ENCODE data around the gene CST4.

CST4 gene

DNA sequence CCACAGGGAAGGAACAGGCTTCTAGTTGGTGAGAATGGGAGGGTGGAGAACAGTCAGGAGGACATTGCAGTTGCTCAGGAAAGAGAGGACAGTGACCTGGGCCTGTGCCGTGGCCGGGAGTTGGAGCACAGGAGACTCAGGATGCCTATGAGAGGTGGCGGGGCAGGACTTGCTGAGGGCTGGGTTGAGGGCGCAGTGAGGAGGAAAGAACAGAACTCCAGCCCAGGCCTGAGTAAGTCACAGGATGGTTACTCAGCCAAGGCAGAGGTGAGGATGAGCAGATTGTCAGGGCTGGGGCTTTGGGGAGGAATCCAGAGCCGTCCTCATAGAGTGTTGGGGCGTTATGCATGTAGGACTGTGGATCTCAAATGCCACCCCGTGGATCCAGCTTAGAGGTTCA, 21.2 kb downstream of the CST4 start (continued):
- TF ChIP-seq ARNTL (CRISPR knock-in tag; IDR thresholded peaks at IDR 0.05; ENCODE audit: borderline replicate concordance, low read depth): no peak

DNA sequence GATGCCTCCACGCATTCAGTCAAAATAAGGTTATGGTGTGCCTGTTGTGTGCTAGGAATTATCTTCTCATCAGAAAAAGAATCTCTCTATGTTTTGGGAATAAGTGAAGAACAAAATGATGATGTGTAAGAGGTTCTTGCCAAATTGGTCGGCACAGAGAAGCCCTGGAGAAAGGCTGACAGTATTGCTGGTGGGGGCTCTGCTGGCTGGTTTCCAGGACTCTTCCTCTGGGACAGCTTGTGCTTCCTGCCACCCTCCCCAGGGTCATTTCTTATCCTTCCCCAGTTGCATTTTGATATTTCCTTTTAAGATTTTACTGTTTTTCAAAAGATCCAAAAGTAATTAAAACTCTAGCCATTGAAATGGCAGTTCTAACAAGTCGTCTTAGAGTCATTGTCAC, 22.1 kb downstream of the CST4 start:
- ATAC-seq: no peak
- TF ChIP-seq ARNTL (CRISPR knock-in tag; IDR thresholded peaks at IDR 0.05; ENCODE audit: borderline replicate concordance, low read depth) (no peak), OSR1 (CRISPR knock-in tag; IDR thresholded peaks at IDR 0.05) (no peak), TCF4 (CRISPR knock-in tag; IDR thresholded peaks at IDR 0.05; ENCODE audit: borderline replicate concordance) (no peak), PPARA (CRISPR knock-in tag; IDR thresholded peaks at IDR 0.05; ENCODE audit: borderline replicate concordance) (no peak), CSDC2 (CRISPR knock-in tag; IDR thresholded peaks at IDR 0.05) (no peak), ZFP30 (CRISPR knock-in tag; IDR thresholded peaks at IDR 0.05) (no peak), ISL1 (CRISPR knock-in tag; IDR thresholded peaks at IDR 0.05) (no peak), SNAI2 (CRISPR knock-in tag; IDR thresholded peaks at IDR 0.05) (no peak), ZNF565 (CRISPR knock-in tag; conservative IDR thresholded peaks at IDR 0.05; ENCODE audit: low read depth) (no peak), RARB (CRISPR knock-in tag; IDR thresholded peaks at IDR 0.05) (no peak), ZNF70 (CRISPR knock-in tag; IDR thresholded peaks at IDR 0.05) (no peak), GLIS3 (CRISPR knock-in tag; IDR thresholded peaks at IDR 0.05) (no peak), BACH2 (CRISPR knock-in tag; IDR thresholded peaks at IDR 0.05; ENCODE audit: borderline replicate concordance) (no peak), ZNF8 (CRISPR knock-in tag; IDR thresholded peaks at IDR 0.05) (no peak), ZC3H10 (CRISPR knock-in tag; IDR thresholded peaks at IDR 0.05) (no peak)
- TF ChIP-seq, protein P1, sequence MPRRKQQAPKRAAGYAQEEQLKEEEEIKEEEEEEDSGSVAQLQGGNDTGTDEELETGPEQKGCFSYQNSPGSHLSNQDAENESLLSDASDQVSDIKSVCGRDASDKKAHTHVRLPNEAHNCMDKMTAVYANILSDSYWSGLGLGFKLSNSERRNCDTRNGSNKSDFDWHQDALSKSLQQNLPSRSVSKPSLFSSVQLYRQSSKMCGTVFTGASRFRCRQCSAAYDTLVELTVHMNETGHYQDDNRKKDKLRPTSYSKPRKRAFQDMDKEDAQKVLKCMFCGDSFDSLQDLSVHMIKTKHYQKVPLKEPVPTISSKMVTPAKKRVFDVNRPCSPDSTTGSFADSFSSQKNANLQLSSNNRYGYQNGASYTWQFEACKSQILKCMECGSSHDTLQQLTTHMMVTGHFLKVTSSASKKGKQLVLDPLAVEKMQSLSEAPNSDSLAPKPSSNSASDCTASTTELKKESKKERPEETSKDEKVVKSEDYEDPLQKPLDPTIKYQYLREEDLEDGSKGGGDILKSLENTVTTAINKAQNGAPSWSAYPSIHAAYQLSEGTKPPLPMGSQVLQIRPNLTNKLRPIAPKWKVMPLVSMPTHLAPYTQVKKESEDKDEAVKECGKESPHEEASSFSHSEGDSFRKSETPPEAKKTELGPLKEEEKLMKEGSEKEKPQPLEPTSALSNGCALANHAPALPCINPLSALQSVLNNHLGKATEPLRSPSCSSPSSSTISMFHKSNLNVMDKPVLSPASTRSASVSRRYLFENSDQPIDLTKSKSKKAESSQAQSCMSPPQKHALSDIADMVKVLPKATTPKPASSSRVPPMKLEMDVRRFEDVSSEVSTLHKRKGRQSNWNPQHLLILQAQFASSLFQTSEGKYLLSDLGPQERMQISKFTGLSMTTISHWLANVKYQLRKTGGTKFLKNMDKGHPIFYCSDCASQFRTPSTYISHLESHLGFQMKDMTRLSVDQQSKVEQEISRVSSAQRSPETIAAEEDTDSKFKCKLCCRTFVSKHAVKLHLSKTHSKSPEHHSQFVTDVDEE (CRISPR knock-in tag; IDR thresholded peaks at IDR 0.05): no peak
- TF ChIP-seq, protein P2, sequence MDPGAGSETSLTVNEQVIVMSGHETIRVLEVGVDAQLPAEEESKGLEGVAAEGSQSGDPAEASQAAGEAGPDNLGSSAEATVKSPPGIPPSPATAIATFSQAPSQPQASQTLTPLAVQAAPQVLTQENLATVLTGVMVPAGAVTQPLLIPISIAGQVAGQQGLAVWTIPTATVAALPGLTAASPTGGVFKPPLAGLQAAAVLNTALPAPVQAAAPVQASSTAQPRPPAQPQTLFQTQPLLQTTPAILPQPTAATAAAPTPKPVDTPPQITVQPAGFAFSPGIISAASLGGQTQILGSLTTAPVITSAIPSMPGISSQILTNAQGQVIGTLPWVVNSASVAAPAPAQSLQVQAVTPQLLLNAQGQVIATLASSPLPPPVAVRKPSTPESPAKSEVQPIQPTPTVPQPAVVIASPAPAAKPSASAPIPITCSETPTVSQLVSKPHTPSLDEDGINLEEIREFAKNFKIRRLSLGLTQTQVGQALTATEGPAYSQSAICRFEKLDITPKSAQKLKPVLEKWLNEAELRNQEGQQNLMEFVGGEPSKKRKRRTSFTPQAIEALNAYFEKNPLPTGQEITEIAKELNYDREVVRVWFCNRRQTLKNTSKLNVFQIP (CRISPR knock-in tag; IDR thresholded peaks at IDR 0.05; ENCODE audit: borderline replicate concordance, low read depth): no peak
- TF ChIP-seq, protein P3, sequence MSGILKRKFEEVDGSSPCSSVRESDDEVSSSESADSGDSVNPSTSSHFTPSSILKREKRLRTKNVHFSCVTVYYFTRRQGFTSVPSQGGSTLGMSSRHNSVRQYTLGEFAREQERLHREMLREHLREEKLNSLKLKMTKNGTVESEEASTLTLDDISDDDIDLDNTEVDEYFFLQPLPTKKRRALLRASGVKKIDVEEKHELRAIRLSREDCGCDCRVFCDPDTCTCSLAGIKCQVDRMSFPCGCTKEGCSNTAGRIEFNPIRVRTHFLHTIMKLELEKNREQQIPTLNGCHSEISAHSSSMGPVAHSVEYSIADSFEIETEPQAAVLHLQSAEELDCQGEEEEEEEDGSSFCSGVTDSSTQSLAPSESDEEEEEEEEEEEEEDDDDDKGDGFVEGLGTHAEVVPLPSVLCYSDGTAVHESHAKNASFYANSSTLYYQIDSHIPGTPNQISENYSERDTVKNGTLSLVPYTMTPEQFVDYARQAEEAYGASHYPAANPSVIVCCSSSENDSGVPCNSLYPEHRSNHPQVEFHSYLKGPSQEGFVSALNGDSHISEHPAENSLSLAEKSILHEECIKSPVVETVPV (CRISPR knock-in tag; IDR thresholded peaks at IDR 0.05): no peak
- TF ChIP-seq, protein P4, sequence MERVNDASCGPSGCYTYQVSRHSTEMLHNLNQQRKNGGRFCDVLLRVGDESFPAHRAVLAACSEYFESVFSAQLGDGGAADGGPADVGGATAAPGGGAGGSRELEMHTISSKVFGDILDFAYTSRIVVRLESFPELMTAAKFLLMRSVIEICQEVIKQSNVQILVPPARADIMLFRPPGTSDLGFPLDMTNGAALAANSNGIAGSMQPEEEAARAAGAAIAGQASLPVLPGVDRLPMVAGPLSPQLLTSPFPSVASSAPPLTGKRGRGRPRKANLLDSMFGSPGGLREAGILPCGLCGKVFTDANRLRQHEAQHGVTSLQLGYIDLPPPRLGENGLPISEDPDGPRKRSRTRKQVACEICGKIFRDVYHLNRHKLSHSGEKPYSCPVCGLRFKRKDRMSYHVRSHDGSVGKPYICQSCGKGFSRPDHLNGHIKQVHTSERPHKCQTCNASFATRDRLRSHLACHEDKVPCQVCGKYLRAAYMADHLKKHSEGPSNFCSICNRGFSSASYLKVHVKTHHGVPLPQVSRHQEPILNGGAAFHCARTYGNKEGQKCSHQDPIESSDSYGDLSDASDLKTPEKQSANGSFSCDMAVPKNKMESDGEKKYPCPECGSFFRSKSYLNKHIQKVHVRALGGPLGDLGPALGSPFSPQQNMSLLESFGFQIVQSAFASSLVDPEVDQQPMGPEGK (CRISPR knock-in tag; IDR thresholded peaks at IDR 0.05; ENCODE audit: borderline replicate concordance): no peak
- TF ChIP-seq, protein P5, sequence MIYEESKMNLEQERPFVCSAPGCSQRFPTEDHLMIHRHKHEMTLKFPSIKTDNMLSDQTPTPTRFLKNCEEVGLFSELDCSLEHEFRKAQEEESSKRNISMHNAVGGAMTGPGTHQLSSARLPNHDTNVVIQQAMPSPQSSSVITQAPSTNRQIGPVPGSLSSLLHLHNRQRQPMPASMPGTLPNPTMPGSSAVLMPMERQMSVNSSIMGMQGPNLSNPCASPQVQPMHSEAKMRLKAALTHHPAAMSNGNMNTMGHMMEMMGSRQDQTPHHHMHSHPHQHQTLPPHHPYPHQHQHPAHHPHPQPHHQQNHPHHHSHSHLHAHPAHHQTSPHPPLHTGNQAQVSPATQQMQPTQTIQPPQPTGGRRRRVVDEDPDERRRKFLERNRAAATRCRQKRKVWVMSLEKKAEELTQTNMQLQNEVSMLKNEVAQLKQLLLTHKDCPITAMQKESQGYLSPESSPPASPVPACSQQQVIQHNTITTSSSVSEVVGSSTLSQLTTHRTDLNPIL (CRISPR knock-in tag; IDR thresholded peaks at IDR 0.05; ENCODE audit: low read depth): no peak

DNA sequence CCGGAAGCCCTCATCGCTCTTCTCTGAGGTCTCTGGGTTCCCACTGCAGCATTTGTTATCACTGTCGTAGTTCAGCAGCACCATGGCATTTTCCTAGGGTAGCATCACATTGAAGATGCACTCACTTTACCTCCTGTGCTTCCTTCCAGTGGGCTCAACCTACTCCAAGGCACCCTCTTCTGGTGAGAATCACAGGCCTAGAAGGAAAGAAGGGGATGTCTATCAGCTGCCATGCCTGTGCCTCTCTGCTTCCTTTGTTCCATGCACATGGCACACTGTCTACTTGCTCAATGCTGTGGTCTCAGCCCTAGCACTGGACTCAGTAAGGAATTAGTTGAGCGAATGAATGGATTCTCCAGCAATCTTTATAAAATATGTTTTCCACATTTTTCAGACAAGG, 22.6 kb downstream of the CST4 start:
- peak; percentile 43 for ATAC-seq
- TF ChIP-seq, protein P3 (CRISPR knock-in tag; IDR thresholded peaks at IDR 0.05): no peak
- TF ChIP-seq GLIS3 (CRISPR knock-in tag; IDR thresholded peaks at IDR 0.05): no peak
- TF ChIP-seq TOX (CRISPR knock-in tag; IDR thresholded peaks at IDR 0.05; ENCODE audit: borderline replicate concordance): no peak
- no peak for TF ChIP-seq ZNF565 (CRISPR knock-in tag; conservative IDR thresholded peaks at IDR 0.05; ENCODE audit: low read depth)
- no peak for TF ChIP-seq ZC3H10 (CRISPR knock-in tag; IDR thresholded peaks at IDR 0.05)
- no peak for TF ChIP-seq RARB (CRISPR knock-in tag; IDR thresholded peaks at IDR 0.05)
- no peak for TF ChIP-seq TCF4 (CRISPR knock-in tag; IDR thresholded peaks at IDR 0.05; ENCODE audit: borderline replicate concordance)

All from SK-N-SH treated with all-trans-retinoic acid at 6 μM for 48 hours (cell line).